ENCODE measurements around the gene PRSS50. TPM values are rescaled to one million over a fixed set of nuclear protein-coding genes. Genes with fewer than 3 reads are reported as not detected.

Gene PRSS50
- total RNA-seq, 4 donors from 2014 or later, result 0.31 to 0.54 TPM; not detected in 2

- H3K36me3 ChIP-seq, result peaks cover 0 to 62% of the 10 kb centered on the region in 2 donors
- ATAC-seq, result no peak
These were observed 36.3 kb downstream of the PRSS50 start for GRCh38 chr3:46681387-46681786.

GRCh38 chr3:46680298-46680826 is 37.3 kb downstream of the PRSS50 start:
- Histone ChIP-seq H3K4me3 (no peak overlapping the region), H3K27ac (no peak overlapping the region), H3K9me3 (no peaks in the 10 kb centered on the region), H3K36me3 (peaks cover 0 to 62% of the 10 kb centered on the region in 2 donors), H3K27me3 (no peaks in the 10 kb centered on the region), H3K4me1 (no peaks in the 10 kb centered on the region)
- no peak for ATAC-seq
- WGBS, 2 donors (ENCODE audit: low coverage in 1 of 2), result 44 to 71% methylated on average over 1 to 3 of the region's 9 CpGs
- TF ChIP-seq EP300 (IDR thresholded peaks at IDR 0.05), result no peak
- TF ChIP-seq CTCF (IDR thresholded peaks at IDR 0.05), result no peak
- no peak for TF ChIP-seq POLR2A (IDR thresholded peaks at IDR 0.05)
- TF ChIP-seq POLR2AphosphoS5 (IDR thresholded peaks at IDR 0.05), result no peak

More at GRCh38 chr3:46681387-46681786, 36.3 kb downstream of the PRSS50 start:
- H3K27ac ChIP-seq, result no peak overlapping the region
- no peak overlapping the region for H3K4me3 ChIP-seq
- TF ChIP-seq POLR2AphosphoS5 (IDR thresholded peaks at IDR 0.05), result no peak
- TF ChIP-seq POLR2A (IDR thresholded peaks at IDR 0.05), result no peak
- no peak for TF ChIP-seq CTCF (IDR thresholded peaks at IDR 0.05)
- no peak for TF ChIP-seq EP300 (IDR thresholded peaks at IDR 0.05)
- WGBS, 2 donors (ENCODE audit: low coverage in 1 of 2), result 59 to 100% methylated on average over 2 to 3 of the region's 10 CpGs
- no peaks in the 10 kb centered on the region for H3K27me3 ChIP-seq
- H3K9me3 ChIP-seq, result no peaks in the 10 kb centered on the region
- H3K4me1 ChIP-seq, result no peaks in the 10 kb centered on the region

GRCh38 chr3:46679681-46680080 is 38.0 kb downstream of the PRSS50 start:
- no peak for ATAC-seq
- Histone ChIP-seq H3K4me3 (no peak overlapping the region), H3K27me3 (no peaks in the 10 kb centered on the region), H3K36me3 (peaks cover 0 to 64% of the 10 kb centered on the region in 2 donors), H3K9me3 (no peaks in the 10 kb centered on the region), H3K4me1 (no peaks in the 10 kb centered on the region), H3K27ac (no peak overlapping the region)
- TF ChIP-seq POLR2A (IDR thresholded peaks at IDR 0.05) (no peak), POLR2AphosphoS5 (IDR thresholded peaks at IDR 0.05) (no peak), EP300 (IDR thresholded peaks at IDR 0.05) (no peak), CTCF (IDR thresholded peaks at IDR 0.05) (no peak)
- 90% methylated on average over 2 of the region's 5 CpGs; no CpG with 5 or more reads in 1 of the 2 donors for WGBS, 2 donors (ENCODE audit: low coverage in 1 of 2)

- no peaks in the 10 kb centered on the region for H3K27me3 ChIP-seq
- H3K4me1 ChIP-seq, result no peaks in the 10 kb centered on the region
- no peak overlapping the region for H3K4me3 ChIP-seq
- no peak overlapping the region for H3K27ac ChIP-seq
- ATAC-seq, result no peak
- TF ChIP-seq CTCF (IDR thresholded peaks at IDR 0.05), result no peak
- H3K9me3 ChIP-seq, result no peaks in the 10 kb centered on the region
- H3K36me3 ChIP-seq, result peaks cover 0 to 69% of the 10 kb centered on the region in 2 donors
- whole genome bisulfite sequencing, 2 donors (ENCODE audit: low coverage in 1 of 2), result no CpG with 5 or more reads among the region's 6 CpGs
These were observed 39.4 kb downstream of the PRSS50 start for GRCh38 chr3:46678280-46678679.

- Histone ChIP-seq H3K4me3 (no peak overlapping the region), H3K27ac (no peak overlapping the region), H3K9me3 (no peaks in the 10 kb centered on the region), H3K27me3 (no peaks in the 10 kb centered on the region), H3K4me1 (no peaks in the 10 kb centered on the region), H3K36me3 (peaks cover 0 to 65% of the 10 kb centered on the region in 2 donors)
- 80% methylated on average over 1 of the region's 6 CpGs for WGBS, 2 donors (ENCODE audit: low coverage in 1 of 2)
- TF ChIP-seq POLR2AphosphoS5 (IDR thresholded peaks at IDR 0.05), result no peak
- TF ChIP-seq EP300 (IDR thresholded peaks at IDR 0.05), result no peak
- TF ChIP-seq POLR2A (IDR thresholded peaks at IDR 0.05), result no peak
- TF ChIP-seq CTCF (IDR thresholded peaks at IDR 0.05), result no peak
- no peak for ATAC-seq
These were observed 40.3 kb downstream of the PRSS50 start for GRCh38 chr3:46677411-46677726.

Data from gastroesophageal sphincter (tissue), 4 donors.